AG04449 (cell line): Measurements from ENCODE around the gene GKN2.

ENCODE experiments used
- CTCF ChIA-PET: fragments of 350-600 bp; formaldehyde crosslinking; extraction: SDS; loops from one replicate; lab custom pipeline; 2021; ENCODE audit warnings: antibody characterized with exemption; lab: Yijun Ruan, JAX
- POLR2A ChIA-PET: fragments of 400-600, 350-600 bp; formaldehyde crosslinking; extraction: SDS; loops from one replicate; lab custom pipeline; 2020; ENCODE audit warnings: antibody characterized with exemption, inconsistent platforms; lab: Yijun Ruan, JAX
- DNase-seq: peaks from one replicate; pipeline ENCODE4 v3.0.0-alpha.2; 2010; ENCODE audit warnings: low read depth, low spot score
- H3K4me3 ChIP-seq: 2 replicates; pipeline ENCODE4 v1.5.1; 2011; ENCODE audit warnings: low read depth, mild to moderate bottlenecking, control low read depth, low read length
- CTCF ChIP-seq: IDR thresholded peaks from one replicate; pipeline ENCODE4 v1.5.1; 2011; ENCODE audit warnings: mild to moderate bottlenecking, moderate library complexity, low read length, control low read depth, inconsistent platforms; ENCODE audit not compliant: insufficient read depth; ENCODE audit errors: missing control alignments

The GKN2 gene

GRCh38 chr2:68908392-68908970, 44.2 kb downstream of the GKN2 start:
- ChIA-PET CTCF (interaction anchor here (1.0 to 6.1 kb wide), 13 partner anchors 10 to 443 kb away, joined by 3 to 151 read pairs (median 6); partner anchors contain the start of genes APLF and FBXO48), POLR2A (no interaction called here)
- no peak overlapping the region for H3K4me3 ChIP-seq
- DNase-seq, result no peak
- TF ChIP-seq CTCF, result no peak

- no peak for DNase-seq
- ChIA-PET POLR2A (no interaction called here), CTCF (interaction anchor here (1.0 to 6.1 kb wide), 11 partner anchors 9 to 443 kb away, joined by 3 to 151 read pairs (median 6); partner anchors contain the start of genes APLF and FBXO48)
- H3K4me3 ChIP-seq, result no peak overlapping the region
- no peak for TF ChIP-seq CTCF
These were observed 44.8 kb downstream of the GKN2 start for GRCh38 chr2:68907920-68908253.

- ChIA-PET CTCF (interaction anchor here (1.1 to 6.1 kb wide), 13 partner anchors 8 to 442 kb away, joined by 3 to 151 read pairs (median 4); partner anchors contain the start of genes APLF and FBXO48), POLR2A (no interaction called here)
- no peak for TF ChIP-seq CTCF
- H3K4me3 ChIP-seq, result no peak overlapping the region
- DNase-seq, result no peak
These were observed 45.3 kb downstream of the GKN2 start for GRCh38 chr2:68907232-68907919.

GRCh38 chr2:68906716-68907115, 46.0 kb downstream of the GKN2 start:
- H3K4me3 ChIP-seq, result no peak overlapping the region
- DNase-seq, result no peak
- TF ChIP-seq CTCF, result no peak
- ChIA-PET POLR2A (no interaction called here), CTCF (interaction anchor here (1.1 to 6.1 kb wide), 8 partner anchors 15 to 442 kb away, joined by 3 to 151 read pairs (median 16); partner anchors contain the start of genes APLF and FBXO48)

GRCh38 chr2:68905116-68905515, 47.6 kb downstream of the GKN2 start:
- TF ChIP-seq CTCF, result no peak
- POLR2A ChIA-PET, result no interaction called here
- CTCF ChIA-PET, result interaction anchor here (1.2 to 6.1 kb wide), 5 partner anchors 19 to 196 kb away, joined by 3 to 151 read pairs (median 4); no protein-coding TSS in a partner anchor
- no peak for DNase-seq
- no peak overlapping the region for H3K4me3 ChIP-seq

- CTCF ChIA-PET, result interaction anchor here (1.4 to 1.6 kb wide), 4 partner anchors 149 to 193 kb away, joined by 3 to 13 read pairs (median 4); no protein-coding TSS in a partner anchor
- TF ChIP-seq CTCF, result no peak
- H3K4me3 ChIP-seq, result no peak overlapping the region
- DNase-seq, result no peak
- POLR2A ChIA-PET, result no interaction called here
These were observed 51.1 kb downstream of the GKN2 start for GRCh38 chr2:68901561-68901960.
